Effector memory CD4-positive, alpha-beta T cell (primary cell): ENCODE results near the gene SOD3.

ENCODE experiments used
- DNase-seq, 3 donors: peaks; one replicate each; pipeline ENCODE4 v3.0.0-alpha.2; 2020
- H3K27ac ChIP-seq: 2 replicates; pipeline ENCODE4 v1.7.0; 2013; ENCODE audit warnings: mild to moderate bottlenecking, low read length, moderate library complexity; ENCODE audit not compliant: insufficient read depth, poor library complexity, severe bottlenecking
- H3K27me3 ChIP-seq: replicated peaks from 2 replicates; pipeline ENCODE4 v1.7.0; 2013; ENCODE audit warnings: mild to moderate bottlenecking, low read length; ENCODE audit not compliant: insufficient read depth, control insufficient read depth, poor library complexity, severe bottlenecking
- H3K36me3 ChIP-seq: 2 replicates; pipeline ENCODE4 v1.7.0; 2013; ENCODE audit warnings: mild to moderate bottlenecking, low read length, moderate library complexity; ENCODE audit not compliant: control insufficient read depth, insufficient read depth
- H3K4me1 ChIP-seq: 2 replicates; pipeline ENCODE4 v1.7.0; 2013; ENCODE audit warnings: low read length, mild to moderate bottlenecking; ENCODE audit not compliant: control insufficient read depth, insufficient read depth, poor library complexity, severe bottlenecking
- H3K4me3 ChIP-seq: 2 replicates; pipeline ENCODE4 v1.7.0; 2013; ENCODE audit warnings: low read length, low read depth, mild to moderate bottlenecking; ENCODE audit not compliant: insufficient read depth, poor library complexity, severe bottlenecking
- H3K9me3 ChIP-seq: 2 replicates; pipeline ENCODE4 v1.7.0; 2013; ENCODE audit warnings: mild to moderate bottlenecking, low read length, moderate library complexity; ENCODE audit not compliant: control insufficient read depth

The SOD3 gene

DNA sequence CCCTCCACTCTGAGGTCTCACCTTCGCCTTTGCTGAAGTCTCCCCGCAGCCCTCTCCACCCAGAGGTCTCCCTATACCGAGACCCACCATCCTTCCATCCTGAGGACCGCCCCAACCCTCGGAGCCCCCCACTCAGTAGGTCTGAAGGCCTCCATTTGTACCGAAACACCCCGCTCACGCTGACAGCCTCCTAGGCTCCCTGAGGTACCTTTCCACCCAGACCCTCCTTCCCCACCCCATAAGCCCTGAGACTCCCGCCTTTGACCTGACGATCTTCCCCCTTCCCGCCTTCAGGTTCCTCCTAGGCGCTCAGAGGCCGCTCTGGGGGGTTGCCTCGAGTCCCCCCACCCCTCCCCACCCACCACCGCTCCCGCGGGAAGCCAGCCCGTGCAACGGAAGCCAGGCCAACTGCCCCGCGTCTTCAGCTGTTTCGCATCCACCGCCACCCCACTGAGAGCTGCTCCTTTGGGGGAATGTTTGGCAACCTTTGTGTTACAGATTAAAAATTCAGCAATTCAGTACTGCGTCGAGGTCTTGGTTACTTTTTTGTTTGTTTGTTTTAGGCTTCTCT lies 5.0 kb downstream of the SOD3 start:
- H3K9me3 ChIP-seq = no peaks in the 10 kb centered on the region
- no peaks in the 10 kb centered on the region for H3K4me1 ChIP-seq
- H3K27me3 ChIP-seq = peaks cover 10% of the 10 kb centered on the region
- no peaks in the 10 kb centered on the region for H3K36me3 ChIP-seq
- H3K27ac ChIP-seq = no peak overlapping the region
- H3K4me3 ChIP-seq = no peak overlapping the region
- no peak for DNase-seq

DNA sequence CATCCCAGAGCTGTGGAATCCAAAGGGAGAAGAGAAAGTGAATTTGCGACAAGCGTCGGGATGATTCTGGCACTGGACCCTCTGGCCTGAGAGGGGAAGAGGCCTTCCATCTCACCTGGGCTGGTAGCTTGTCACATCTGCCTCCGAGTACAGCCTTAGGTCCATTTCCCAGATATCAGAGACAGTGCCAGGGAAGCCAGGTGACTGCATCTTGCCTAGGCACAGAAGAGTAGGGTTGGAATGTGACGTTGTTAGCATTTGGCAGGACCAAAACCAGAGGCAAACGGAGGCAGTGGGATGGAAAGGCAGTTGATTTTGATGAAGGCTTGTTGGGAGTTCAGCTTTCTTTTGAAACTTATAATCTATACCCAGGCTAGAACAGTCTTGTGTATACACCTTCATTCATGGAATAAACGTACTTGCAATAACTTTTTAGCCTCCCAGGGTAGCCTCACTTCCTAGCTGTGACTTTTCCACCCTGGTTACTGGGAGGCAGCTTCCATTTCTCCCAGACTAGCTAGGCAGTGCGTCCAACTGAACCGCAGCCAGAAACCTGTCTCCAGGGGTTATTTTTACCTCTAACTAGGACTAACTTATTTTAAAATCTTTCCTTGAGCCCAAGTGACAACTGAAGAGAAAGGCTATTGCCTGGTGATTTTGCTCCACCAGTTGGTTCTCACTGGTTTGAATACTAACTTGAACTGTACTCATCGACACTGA lies 5.9 kb downstream of the SOD3 start:
- Histone ChIP-seq H3K4me3 (no peak overlapping the region), H3K9me3 (no peaks in the 10 kb centered on the region)

DNA sequence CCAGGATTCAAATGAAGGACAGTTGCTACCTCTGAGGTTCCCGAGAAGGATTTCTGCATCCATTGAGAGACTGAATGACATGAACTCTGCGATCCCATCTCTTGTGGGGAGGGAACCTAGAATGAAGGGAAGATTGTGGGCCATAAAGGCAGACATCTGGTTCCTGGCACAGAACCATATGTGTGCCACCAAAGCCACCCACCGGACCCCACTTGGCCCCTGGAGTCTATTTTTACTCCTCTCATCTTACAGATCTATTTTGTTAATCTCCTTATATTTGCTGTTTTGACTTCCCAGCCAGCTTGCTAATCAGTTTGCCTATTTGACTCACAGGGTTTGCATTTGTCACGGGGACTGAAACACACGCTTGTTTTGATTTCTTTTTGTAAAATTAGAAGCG lies 7.3 kb downstream of the SOD3 start:
- Histone ChIP-seq H3K4me1 (no peaks in the 10 kb centered on the region), H3K27ac (no peak overlapping the region), H3K36me3 (no peaks in the 10 kb centered on the region), H3K9me3 (no peaks in the 10 kb centered on the region), H3K4me3 (no peak overlapping the region), H3K27me3 (peaks cover 10% of the 10 kb centered on the region)
- no peak for DNase-seq

More for the DNA sequence above, 5.9 kb downstream of the SOD3 start:
- Histone ChIP-seq H3K27me3 (peaks cover 10% of the 10 kb centered on the region), H3K36me3 (no peaks in the 10 kb centered on the region), H3K27ac (no peak overlapping the region), H3K4me1 (no peaks in the 10 kb centered on the region)
- no peak for DNase-seq

DNA sequence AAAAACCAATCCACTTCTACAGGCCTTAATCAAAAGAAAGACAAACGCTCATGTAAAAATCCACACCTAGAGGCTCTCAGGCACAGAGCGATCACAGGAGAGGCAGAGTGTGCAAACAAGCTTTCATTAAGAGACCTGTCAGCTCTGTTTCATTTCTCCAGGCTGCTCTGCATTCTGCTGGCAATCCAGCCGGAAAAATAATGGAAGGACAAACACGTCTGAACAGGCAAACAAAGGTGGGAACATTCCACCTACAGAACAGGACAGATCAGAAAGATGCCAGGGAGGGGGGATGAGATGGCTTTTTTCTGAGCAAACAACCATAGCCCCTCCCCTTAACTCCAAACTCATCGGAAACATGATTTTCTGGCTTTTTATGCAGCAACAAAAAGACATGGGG lies 9.7 kb downstream of the SOD3 start:
- Histone ChIP-seq H3K27me3 (peaks cover 9% of the 10 kb centered on the region), H3K9me3 (no peaks in the 10 kb centered on the region)

DNA sequence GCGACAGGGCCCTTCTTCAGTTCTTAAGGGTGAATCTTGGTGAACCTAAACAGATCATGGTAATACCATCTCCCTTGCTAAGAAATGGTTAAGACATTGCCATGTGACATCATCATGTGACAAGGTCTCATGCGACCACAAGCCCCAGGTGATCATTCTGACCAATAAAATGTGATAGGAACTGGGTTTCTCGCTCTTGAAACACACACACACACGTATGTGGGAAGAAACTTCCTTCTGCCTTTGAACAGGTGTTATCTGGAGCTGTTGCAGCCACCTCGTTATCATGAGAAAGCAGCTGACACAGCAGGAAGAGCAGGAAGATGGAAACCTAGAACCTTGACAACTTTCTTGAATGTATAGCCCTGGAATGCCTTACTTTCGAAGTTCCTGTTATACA lies 10.2 kb downstream of the SOD3 start:
- DNase-seq = no peak
- Histone ChIP-seq H3K27ac (no peak overlapping the region), H3K4me3 (no peak overlapping the region), H3K9me3 (no peaks in the 10 kb centered on the region), H3K27me3 (peaks cover 4% of the 10 kb centered on the region), H3K36me3 (no peaks in the 10 kb centered on the region), H3K4me1 (no peaks in the 10 kb centered on the region)

More for the DNA sequence above, 9.7 kb downstream of the SOD3 start:
- no peak overlapping the region for H3K27ac ChIP-seq
- no peak overlapping the region for H3K4me3 ChIP-seq
- no peaks in the 10 kb centered on the region for H3K36me3 ChIP-seq
- H3K4me1 ChIP-seq = no peaks in the 10 kb centered on the region
- DNase-seq = no peak

DNA sequence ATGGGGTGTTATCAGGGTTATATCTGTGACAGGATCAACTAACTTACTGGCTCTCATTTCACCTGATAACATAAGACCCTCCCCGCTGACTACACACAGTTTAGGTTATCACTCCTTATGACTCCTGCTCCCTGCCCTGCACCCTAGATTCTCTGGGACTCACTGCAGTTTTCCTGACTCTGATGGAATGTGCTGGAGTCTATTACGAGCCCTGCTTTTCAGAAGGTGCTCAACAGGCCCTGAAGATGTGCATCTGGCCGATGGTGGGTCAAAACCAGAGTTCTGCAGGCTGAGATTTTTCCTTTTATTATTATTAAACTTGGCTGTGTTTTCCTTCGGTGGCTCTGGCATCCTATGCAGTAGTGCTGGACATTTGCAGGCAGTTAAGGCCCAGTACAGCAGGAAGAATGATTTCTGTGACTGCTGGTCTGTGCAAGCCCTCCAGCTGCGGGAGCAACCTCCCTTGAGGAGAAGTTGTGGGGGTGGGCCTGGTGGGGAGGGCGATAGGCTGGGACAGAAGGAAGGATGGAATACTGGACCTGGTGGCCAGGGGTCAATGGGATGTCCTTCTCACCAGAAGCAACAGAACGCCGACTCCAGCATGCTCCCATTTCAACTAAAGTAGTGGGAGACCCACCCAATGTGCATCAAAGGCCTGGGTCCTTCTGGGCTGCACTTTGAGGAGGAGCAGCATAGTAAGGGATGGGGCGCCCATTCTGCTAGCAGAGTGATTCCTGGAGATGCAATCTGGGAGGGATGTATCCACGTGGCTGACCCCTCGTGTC lies 11.0 kb downstream of the SOD3 start:
- DNase-seq = no peak
- Histone ChIP-seq H3K4me1 (no peaks in the 10 kb centered on the region), H3K9me3 (no peaks in the 10 kb centered on the region), H3K4me3 (no peak overlapping the region), H3K36me3 (no peaks in the 10 kb centered on the region), H3K27me3 (no peaks in the 10 kb centered on the region), H3K27ac (no peak overlapping the region)

DNA sequence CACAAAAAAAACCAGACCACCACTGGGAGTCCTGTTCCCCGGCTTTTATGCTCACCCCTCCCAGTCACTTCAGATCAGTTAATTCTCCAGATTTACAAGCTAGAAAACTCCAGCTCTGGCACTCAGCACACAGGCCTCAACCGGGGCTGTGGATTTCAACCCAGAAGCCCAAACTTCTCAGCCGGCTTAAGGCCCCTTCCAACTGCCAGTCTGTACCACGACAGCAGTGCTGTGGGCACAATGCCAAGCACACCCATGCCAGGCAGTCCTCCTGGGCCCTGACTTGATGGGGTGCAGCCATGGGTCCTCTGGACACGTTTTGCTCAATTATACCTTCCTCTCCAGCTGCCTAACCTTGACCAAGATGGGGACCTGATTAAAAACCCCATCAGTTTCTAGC lies 12.2 kb downstream of the SOD3 start:
- no peak overlapping the region for H3K27ac ChIP-seq
- H3K9me3 ChIP-seq = no peaks in the 10 kb centered on the region
- no peaks in the 10 kb centered on the region for H3K36me3 ChIP-seq
- no peaks in the 10 kb centered on the region for H3K4me1 ChIP-seq
- H3K4me3 ChIP-seq = no peak overlapping the region
- H3K27me3 ChIP-seq = no peaks in the 10 kb centered on the region
- no peak for DNase-seq

DNA sequence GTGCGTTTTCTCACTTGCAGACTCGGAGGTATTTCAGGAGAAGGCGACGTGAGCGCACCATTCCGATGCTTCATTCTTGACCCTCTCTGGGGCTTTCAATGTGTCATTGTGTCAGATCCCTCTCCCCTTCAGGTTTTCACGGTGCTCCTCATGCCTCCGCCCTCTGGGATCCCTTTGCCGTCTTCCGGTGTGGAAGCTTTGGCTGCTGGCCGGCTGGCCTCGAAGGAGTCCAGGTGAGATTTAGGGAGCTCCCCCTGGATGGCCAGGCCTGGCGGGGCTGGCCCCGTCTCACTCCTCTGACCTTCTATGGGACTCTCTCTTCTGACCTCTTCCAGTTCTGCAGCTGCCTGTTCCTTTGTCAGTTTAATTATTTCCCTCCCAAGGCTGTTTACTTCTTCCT lies 12.9 kb downstream of the SOD3 start:
- Histone ChIP-seq H3K27me3 (no peaks in the 10 kb centered on the region), H3K9me3 (no peaks in the 10 kb centered on the region), H3K36me3 (no peaks in the 10 kb centered on the region), H3K4me1 (no peaks in the 10 kb centered on the region), H3K4me3 (no peak overlapping the region), H3K27ac (no peak overlapping the region)
- DNase-seq = no peak

DNA sequence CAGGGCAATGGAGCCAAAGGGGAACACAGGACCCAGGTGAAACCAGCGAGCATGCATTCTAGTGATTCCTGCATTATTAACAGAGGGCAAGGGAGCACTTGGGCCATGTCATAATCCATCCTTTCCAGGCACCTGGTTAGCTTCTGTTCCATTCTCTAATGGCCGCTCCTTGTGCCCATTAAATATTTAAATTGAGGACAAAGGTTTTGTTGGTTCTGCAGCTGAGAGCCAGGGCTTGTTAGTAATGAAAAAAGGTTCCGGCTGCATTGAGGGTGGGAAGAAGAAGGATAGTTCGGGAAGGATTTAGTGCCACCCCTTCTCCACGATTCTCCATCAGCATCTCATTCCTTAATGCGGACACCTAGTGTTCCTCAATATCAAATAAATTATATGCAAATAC lies 13.6 kb downstream of the SOD3 start:
- H3K27ac ChIP-seq = no peak overlapping the region
- H3K9me3 ChIP-seq = no peaks in the 10 kb centered on the region
- no peaks in the 10 kb centered on the region for H3K27me3 ChIP-seq

DNA sequence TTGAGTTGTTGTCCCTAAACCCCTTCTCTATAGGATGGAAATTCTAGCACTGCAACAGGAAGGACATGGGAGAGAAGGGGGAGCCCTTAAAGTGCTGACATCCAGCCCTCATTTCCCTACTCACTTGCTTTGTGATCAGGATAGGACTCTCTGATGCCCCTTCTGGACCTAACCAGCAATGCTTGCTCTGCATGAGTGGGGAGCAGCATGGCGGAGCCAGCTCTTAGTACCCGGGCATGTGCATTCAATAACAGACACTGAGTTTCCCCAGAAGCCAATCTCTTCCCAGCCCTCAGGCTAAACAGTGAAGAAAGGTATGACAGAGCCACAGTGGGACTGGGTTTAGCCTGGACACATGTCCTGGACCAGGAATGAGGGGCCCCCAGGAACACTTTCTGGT lies 14.0 kb downstream of the SOD3 start:
- H3K36me3 ChIP-seq = no peaks in the 10 kb centered on the region
- H3K27ac ChIP-seq = no peak overlapping the region
- no peaks in the 10 kb centered on the region for H3K4me1 ChIP-seq
- no peak for DNase-seq
- H3K9me3 ChIP-seq = no peaks in the 10 kb centered on the region
- H3K27me3 ChIP-seq = no peaks in the 10 kb centered on the region
- no peak overlapping the region for H3K4me3 ChIP-seq

More for the DNA sequence above, 13.6 kb downstream of the SOD3 start:
- no peaks in the 10 kb centered on the region for H3K4me1 ChIP-seq
- H3K4me3 ChIP-seq = no peak overlapping the region
- H3K36me3 ChIP-seq = no peaks in the 10 kb centered on the region
- no peak for DNase-seq
